ENCODE data around the gene KDM4B. TPM values are rescaled to one million over a fixed set of nuclear protein-coding genes. Genes with fewer than 3 reads are reported as not detected.

The KDM4B gene
- total RNA-seq, 1 experiment from 2014 or later, result 35.9 TPM

DNA sequence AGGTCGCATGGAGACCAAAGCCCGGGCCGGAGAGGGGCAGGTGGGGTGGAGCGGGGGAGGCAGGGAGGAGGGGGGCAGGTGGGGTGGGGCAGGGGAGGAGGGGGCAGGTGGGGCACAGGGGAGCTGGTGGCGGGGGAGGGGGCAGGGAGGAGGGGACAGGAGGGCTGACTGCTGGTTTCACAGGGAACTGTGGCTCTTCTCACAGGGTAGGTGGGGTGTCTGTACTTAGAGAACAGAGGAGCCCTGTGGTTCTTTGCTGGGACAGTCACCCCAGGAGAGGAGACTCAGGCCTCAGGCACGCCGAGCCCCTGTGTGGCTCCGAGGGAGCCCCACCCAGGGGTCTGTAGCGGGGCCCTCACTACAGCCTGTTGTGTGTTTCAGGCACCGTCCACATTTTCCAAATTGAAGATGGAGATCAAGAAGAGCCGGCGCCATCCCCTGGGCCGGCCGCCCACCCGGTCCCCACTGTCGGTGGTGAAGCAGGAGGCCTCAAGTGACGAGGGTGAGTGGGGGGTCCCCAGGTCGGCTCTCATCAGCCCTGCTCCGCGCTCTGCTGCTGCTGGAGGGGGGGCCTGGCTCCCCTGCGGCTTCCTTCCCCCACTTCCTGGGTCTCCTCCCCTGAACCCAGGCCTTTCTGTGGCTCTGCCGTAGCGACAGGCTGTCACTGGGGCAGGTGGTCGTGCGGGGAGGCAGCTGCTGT lies 162.7 kb downstream of the KDM4B start:
- Histone ChIP-seq H3K36me3 (ENCODE audit: control insufficient read depth in 1 of 2, insufficient read depth in 2 of 2, low read length in 2 of 2) (no peaks in the 10 kb centered on the region), H3K9me3 (ENCODE audit: control insufficient read depth in 1 of 2, insufficient read depth in 1 of 2, low read depth in 1 of 2, low read length in 2 of 2) (no peaks in the 10 kb centered on the region), H3K9me2 (ENCODE audit: insufficient read depth) (no peaks in the 10 kb centered on the region), H3K4me3 (replicated peaks in 1 of 2; ENCODE audit: low read depth in 1 of 2, low read length in 2 of 2) (no peak overlapping the region), H3K27ac (ENCODE audit: low read depth, low read length) (no peak overlapping the region), H3K4me1 (ENCODE audit: control insufficient read depth in 1 of 2, insufficient read depth in 2 of 2, low read length in 2 of 2) (no peaks in the 10 kb centered on the region), H3K9ac (ENCODE audit: low read length) (no peak overlapping the region), H2AFZ (ENCODE audit: low read depth, low read length, poor library complexity, severe bottlenecking) (no peak overlapping the region), H3K27me3 (ENCODE audit: insufficient read depth, low read length) (no peaks in the 10 kb centered on the region), H3K79me2 (ENCODE audit: insufficient read depth, low read length) (no peaks in the 10 kb centered on the region), H4K20me1 (ENCODE audit: insufficient read depth) (no peaks in the 10 kb centered on the region), H3K4me2 (ENCODE audit: low read length) (no peak overlapping the region)
- POLR2A ChIA-PET, result no interaction called here
- RAD21 ChIA-PET (ENCODE audit: low non-redundant PET in 1 of 2, low total read pairs in 2 of 2, uncharacterized antibody in 2 of 2, unreplicated experiment in 2 of 2), result no interaction called here
- DNase-seq (ENCODE audit: low read depth, low spot score) (no peak), ATAC-seq (no peak)
- CTCF ChIA-PET, result no interaction called here
- BruUV-seq (replicated peaks), result no TSS peak
- TF ChIP-seq EZH2phosphoT487 (IDR thresholded peaks at IDR 0.05; ENCODE audit: borderline replicate concordance) (no peak), RAD21 (IDR thresholded peaks at IDR 0.05; ENCODE audit: low read depth) (no peak), YY1 (IDR thresholded peaks at IDR 0.05; ENCODE audit: extremely low read depth, insufficient replicate concordance, low read depth, low read length) (no peak), CEBPB (IDR thresholded peaks at IDR 0.05; ENCODE audit: low read depth) (no peak), SRF (IDR thresholded peaks at IDR 0.05; ENCODE audit: low read depth) (no peak), ELF1 (IDR thresholded peaks at IDR 0.05; ENCODE audit: borderline replicate concordance, low read depth) (no peak), FOSL1 (IDR thresholded peaks at IDR 0.05; ENCODE audit: low read depth) (no peak), SP1 (IDR thresholded peaks at IDR 0.05; ENCODE audit: low read depth) (no peak), TCF7L2 (IDR thresholded peaks at IDR 0.05; ENCODE audit: borderline replicate concordance, extremely low read depth, insufficient read depth, insufficient read length) (no peak), ZNF274 (IDR thresholded peaks at IDR 0.05; ENCODE audit: low read depth, low read length) (no peak), POLR2A (IDR thresholded peaks at IDR 0.05; ENCODE audit: borderline replicate concordance, extremely low read depth, insufficient read depth, insufficient read length) (no peak), SIN3A (IDR thresholded peaks at IDR 0.05; ENCODE audit: low read depth) (no peak)
- TF ChIP-seq, protein P1, sequence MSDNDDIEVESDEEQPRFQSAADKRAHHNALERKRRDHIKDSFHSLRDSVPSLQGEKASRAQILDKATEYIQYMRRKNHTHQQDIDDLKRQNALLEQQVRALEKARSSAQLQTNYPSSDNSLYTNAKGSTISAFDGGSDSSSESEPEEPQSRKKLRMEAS (IDR thresholded peaks at IDR 0.05), result no peak
- TF ChIP-seq, protein P2, sequence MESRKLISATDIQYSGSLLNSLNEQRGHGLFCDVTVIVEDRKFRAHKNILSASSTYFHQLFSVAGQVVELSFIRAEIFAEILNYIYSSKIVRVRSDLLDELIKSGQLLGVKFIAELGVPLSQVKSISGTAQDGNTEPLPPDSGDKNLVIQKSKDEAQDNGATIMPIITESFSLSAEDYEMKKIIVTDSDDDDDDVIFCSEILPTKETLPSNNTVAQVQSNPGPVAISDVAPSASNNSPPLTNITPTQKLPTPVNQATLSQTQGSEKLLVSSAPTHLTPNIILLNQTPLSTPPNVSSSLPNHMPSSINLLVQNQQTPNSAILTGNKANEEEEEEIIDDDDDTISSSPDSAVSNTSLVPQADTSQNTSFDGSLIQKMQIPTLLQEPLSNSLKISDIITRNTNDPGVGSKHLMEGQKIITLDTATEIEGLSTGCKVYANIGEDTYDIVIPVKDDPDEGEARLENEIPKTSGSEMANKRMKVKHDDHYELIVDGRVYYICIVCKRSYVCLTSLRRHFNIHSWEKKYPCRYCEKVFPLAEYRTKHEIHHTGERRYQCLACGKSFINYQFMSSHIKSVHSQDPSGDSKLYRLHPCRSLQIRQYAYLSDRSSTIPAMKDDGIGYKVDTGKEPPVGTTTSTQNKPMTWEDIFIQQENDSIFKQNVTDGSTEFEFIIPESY (IDR thresholded peaks at IDR 0.05; ENCODE audit: extremely low read depth, insufficient replicate concordance, low read length), result no peak
- TF ChIP-seq, protein P3, sequence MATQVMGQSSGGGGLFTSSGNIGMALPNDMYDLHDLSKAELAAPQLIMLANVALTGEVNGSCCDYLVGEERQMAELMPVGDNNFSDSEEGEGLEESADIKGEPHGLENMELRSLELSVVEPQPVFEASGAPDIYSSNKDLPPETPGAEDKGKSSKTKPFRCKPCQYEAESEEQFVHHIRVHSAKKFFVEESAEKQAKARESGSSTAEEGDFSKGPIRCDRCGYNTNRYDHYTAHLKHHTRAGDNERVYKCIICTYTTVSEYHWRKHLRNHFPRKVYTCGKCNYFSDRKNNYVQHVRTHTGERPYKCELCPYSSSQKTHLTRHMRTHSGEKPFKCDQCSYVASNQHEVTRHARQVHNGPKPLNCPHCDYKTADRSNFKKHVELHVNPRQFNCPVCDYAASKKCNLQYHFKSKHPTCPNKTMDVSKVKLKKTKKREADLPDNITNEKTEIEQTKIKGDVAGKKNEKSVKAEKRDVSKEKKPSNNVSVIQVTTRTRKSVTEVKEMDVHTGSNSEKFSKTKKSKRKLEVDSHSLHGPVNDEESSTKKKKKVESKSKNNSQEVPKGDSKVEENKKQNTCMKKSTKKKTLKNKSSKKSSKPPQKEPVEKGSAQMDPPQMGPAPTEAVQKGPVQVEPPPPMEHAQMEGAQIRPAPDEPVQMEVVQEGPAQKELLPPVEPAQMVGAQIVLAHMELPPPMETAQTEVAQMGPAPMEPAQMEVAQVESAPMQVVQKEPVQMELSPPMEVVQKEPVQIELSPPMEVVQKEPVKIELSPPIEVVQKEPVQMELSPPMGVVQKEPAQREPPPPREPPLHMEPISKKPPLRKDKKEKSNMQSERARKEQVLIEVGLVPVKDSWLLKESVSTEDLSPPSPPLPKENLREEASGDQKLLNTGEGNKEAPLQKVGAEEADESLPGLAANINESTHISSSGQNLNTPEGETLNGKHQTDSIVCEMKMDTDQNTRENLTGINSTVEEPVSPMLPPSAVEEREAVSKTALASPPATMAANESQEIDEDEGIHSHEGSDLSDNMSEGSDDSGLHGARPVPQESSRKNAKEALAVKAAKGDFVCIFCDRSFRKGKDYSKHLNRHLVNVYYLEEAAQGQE (IDR thresholded peaks at IDR 0.05; ENCODE audit: low read depth), result no peak
- TF ChIP-seq, protein P4, sequence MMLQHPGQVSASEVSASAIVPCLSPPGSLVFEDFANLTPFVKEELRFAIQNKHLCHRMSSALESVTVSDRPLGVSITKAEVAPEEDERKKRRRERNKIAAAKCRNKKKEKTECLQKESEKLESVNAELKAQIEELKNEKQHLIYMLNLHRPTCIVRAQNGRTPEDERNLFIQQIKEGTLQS (IDR thresholded peaks at IDR 0.05), result no peak
- intact Hi-C loops (cut with micrococcal nuclease), result no loop called here

Data from HCT116 (cell line).